ENCODE data around the gene SRRD.

The SRRD gene

GRCh38 chr22:26453812-26454500, 29.7 kb upstream of the SRRD start:
- DNase-seq: no peak

GRCh38 chr22:26457661-26458272, 25.9 kb upstream of the SRRD start:
- DNase-seq: no peak

- no peak for DNase-seq
These were observed 23.5 kb upstream of the SRRD start for GRCh38 chr22:26460202-26460601.

DNA sequence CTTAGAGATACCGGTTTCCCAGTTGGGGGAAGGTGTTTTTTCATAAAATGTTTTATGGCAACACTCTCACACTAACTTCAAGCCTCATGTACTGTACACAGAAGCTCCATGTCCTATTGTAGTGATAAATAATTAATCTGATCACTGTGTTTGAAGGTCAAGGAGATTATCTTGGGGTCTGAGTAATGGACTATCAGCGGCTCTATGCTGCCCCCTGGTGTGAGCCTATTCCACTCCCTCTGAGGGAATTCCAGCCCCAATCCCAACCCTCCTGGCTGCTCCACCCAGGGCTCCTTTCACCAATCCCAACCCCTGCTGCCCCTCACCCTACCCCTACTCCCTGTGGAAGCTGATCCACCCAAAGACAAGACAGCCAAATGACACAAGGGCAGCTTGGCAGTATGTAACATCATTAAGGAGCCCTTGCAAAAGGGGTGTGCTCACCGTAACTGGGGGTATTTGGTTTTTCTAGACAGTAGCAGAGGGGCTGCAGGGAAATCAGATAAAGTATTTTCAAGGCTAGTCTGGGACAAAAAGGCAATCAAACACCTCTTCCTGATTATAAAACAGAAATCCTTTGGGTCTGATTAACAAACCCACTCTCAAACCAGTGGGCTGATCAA, 22.4 kb upstream of the SRRD start:
- DNase-seq: peak in 2 of 5 experiments; percentile 16

- DNase-seq: no peak
These were observed 21.6 kb upstream of the SRRD start for GRCh38 chr22:26462051-26462450.

DNA sequence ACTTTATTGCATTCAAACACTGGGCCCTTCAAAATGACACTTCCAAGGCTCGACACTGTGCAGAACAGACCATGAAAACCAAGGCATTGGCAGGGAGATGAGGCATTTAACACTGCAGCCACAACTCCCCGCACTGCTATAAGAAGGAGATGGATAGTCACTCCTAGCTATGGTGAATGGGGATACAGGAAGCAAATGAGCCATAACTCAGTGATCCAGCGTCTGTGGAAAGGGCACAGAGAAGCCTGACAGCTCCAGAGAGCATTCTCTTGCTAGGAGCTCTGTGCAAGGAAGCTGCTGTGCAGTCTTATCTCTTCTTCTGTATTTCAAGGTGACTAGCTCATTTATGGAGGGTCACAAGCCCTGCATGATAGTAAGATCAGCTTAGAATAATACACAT, 21.0 kb upstream of the SRRD start:
- no peak for DNase-seq

GRCh38 chr22:26463101-26463661, 20.5 kb upstream of the SRRD start:
- DNase-seq: no peak

GRCh38 chr22:26463688-26464087, 20.0 kb upstream of the SRRD start:
- no peak for DNase-seq

- DNase-seq: no peak
These were observed 19.4 kb upstream of the SRRD start for GRCh38 chr22:26464312-26464711.

DNA sequence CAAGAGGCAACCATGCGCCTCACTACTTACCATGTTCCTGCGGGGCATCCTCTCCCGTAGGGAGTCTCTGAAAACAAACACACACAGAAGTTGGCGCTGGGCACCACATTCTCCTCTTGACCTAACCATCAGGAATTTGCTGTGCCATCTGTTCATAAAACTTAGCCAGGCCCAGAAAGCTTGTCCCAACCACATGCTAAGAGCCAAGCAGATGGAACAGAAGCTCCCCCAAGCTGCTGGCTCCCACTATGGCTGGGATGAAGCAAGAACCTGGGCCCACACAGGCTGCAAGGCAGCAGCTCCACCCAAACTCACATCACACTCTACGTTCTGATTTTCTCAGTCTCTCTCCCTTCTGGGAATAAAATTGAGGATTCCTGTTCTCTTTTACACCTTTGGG, 17.5 kb upstream of the SRRD start:
- no peak for DNase-seq

DNA sequence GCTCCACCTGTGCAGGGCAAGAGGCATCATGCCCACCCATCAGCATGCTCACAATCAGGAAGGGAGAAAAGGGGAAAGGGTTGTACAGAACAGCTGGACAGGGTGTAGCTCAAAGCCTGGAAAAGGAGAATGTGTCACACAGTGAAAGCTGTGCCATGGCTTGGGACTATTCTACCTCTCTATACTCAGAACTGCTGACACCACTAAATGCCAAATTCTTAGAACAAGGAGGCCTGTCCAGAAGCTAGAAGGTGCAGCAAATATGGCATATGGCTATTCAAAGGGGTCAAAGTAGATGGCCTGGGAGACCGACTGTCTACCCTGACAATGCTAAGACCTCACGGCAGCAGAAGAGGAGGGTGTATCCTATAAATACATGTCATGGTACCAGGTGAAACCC, 12.9 kb upstream of the SRRD start:
- no peak for DNase-seq

GRCh38 chr22:26471522-26471921, 12.2 kb upstream of the SRRD start:
- DNase-seq: no peak

DNA sequence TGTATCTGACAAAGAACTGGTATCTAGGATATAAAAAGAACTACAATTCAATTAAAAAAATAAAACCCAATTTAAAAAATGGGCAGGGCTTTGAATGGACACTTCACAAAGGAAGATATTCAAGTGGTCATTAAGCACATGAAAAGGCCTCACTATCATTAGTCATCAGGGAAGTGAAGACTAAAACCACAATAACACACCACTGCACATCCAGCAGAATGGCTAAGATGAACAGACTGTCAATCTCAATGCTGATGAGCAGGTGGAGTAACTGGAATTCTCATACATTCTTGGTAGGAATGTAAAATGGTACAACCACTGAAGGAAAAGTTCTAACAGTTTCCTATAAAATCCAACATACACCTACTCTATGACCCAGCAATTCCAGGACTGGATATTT, 9.0 kb upstream of the SRRD start:
- no peak for DNase-seq

DNA sequence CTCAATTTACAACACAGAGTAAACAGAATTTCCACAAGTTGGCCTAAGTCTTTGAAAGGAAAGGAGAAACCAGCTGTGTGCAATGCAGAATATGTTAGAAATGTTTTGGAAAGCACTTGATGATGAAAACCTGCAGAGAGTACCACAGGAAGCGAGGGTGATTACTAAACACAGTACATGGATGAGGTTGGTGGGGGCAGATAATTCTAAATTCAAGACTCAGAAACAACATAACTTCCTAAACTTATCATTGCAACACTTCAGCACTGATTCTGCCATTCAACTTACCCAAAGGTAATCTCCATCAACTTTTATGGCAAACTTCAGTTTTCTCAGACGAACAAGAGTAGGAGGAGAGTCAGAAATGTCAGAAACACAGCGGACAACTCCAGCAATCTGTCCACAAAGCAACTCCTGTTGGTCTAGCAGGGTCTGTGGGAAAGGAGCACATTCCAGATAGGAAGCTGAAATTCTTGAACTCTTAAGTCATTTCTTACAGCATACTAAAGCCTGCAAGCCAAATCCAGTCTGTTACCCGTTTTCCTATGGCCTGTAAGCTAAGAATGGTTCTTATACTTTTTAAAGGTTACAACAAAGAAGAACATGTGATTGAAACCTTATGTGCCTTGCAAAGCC, 6.9 kb upstream of the SRRD start:
- DNase-seq: peak in 1 of 5 experiments; percentile 50

DNA sequence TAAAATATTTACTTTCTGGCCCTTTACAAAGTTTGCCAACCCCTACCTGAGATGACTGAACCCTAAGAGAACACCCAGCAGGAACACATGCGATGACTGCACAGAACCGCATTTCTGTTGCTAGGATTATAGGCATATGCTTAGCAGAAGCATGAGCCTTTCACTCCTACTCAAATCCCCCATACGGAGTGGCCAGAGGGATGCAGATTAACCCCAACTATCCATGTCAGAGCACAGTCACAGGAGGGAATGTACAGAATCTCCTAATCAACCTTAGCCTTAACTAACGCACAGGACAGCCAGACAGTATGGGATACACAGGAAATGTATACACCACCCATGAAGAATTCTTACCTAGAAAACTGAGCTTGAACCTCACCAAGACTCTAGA, 6.3 kb upstream of the SRRD start:
- no peak for DNase-seq

GRCh38 chr22:26479043-26479791, 4.5 kb upstream of the SRRD start:
- DNase-seq: peak in 1 of 5 experiments; percentile 22

GRCh38 chr22:26479792-26480610, 3.7 kb upstream of the SRRD start:
- DNase-seq: peak in 1 of 5 experiments; percentile 20

- no peak for DNase-seq
These were observed 3.1 kb upstream of the SRRD start for GRCh38 chr22:26480611-26480932.

DNA sequence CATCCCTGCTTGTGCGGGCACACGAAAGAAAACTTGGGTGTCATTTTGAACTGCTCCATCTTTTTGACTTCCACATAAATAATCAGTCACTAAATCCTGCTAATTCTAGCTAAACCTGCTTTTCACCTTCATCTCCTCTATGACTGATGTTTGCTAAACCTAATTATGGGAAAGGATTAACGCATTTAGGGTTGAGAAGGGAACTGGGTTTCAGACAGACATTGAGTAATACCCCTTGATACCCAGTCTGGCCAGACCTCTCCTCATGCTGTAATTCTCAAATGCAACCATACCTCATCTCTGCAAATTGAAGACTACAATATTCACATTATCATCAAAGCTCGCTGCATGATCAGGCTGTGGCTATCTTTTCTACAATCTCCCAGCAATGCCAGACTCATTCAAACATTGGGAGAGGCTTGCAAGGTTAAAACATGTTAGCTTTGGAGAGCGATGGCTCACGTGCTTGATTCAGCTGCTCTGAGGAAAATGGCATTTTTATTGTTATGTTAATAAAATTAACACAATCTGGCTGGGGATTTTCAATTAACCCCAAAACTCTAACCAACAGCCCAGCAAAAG, 2.5 kb upstream of the SRRD start:
- no peak for DNase-seq

- DNase-seq: peak in 1 of 5 experiments; percentile 34
These were observed 2.0 kb upstream of the SRRD start for GRCh38 chr22:26481694-26482093.

- peak in 1 of 5 experiments; percentile 59 for DNase-seq
These were observed 1.5 kb upstream of the SRRD start for GRCh38 chr22:26482161-26482560.

- DNase-seq: no peak
These were observed 636 bp upstream of the SRRD start for GRCh38 chr22:26483043-26483438.

Data from T-helper 2 cell (primary cell).